ENCODE results near the gene PLEKHH1.
"Not testable (repeated sequence)": the region's sequence is repeated elsewhere in the genome, so short reads cannot be mapped to it uniquely, and the experiment has no call there.

Gene PLEKHH1

GRCh38 chr14:67539116-67539515 lies 6.0 kb downstream of the PLEKHH1 start:
- Histone ChIP-seq H3K27ac (no peak overlapping the region), H3K4me3 (no peak overlapping the region)
- DNase-seq (ENCODE audit: low spot score), result no peak
- TF ChIP-seq CTCF (IDR thresholded peaks at IDR 0.05), result no peak

- Histone ChIP-seq H3K4me3 (no peak overlapping the region), H3K27ac (no peak overlapping the region)
- DNase-seq (ENCODE audit: low spot score), result no peak
- TF ChIP-seq CTCF (IDR thresholded peaks at IDR 0.05), result no peak
These were observed 8.6 kb downstream of the PLEKHH1 start for GRCh38 chr14:67541448-67542387.

- not testable (repeated sequence) for H3K4me3 ChIP-seq; H3K27ac ChIP-seq; DNase-seq (ENCODE audit: low spot score)
These were observed 9.5 kb downstream of the PLEKHH1 start for GRCh38 chr14:67542620-67543019.

- TF ChIP-seq CTCF (IDR thresholded peaks at IDR 0.05), result no peak
- Histone ChIP-seq H3K27ac (no peak overlapping the region), H3K4me3 (no peak overlapping the region)
- no peak for DNase-seq (ENCODE audit: low spot score)
These were observed 11.5 kb downstream of the PLEKHH1 start for GRCh38 chr14:67544590-67544989.

GRCh38 chr14:67547224-67547780 lies 14.2 kb downstream of the PLEKHH1 start:
- DNase-seq (ENCODE audit: low spot score), result no peak
- Histone ChIP-seq H3K27ac (no peak overlapping the region), H3K4me3 (no peak overlapping the region)
- TF ChIP-seq CTCF (IDR thresholded peaks at IDR 0.05), result no peak

- Histone ChIP-seq H3K4me3 (no peak overlapping the region), H3K27ac (no peak overlapping the region)
- no peak for TF ChIP-seq CTCF (IDR thresholded peaks at IDR 0.05)
- no peak for DNase-seq (ENCODE audit: low spot score)
These were observed 16.6 kb downstream of the PLEKHH1 start for GRCh38 chr14:67549734-67550133.

- TF ChIP-seq CTCF (IDR thresholded peaks at IDR 0.05), result no peak
- no peak for DNase-seq (ENCODE audit: low spot score)
- Histone ChIP-seq H3K4me3 (no peak overlapping the region), H3K27ac (no peak overlapping the region)
These were observed 18.0 kb downstream of the PLEKHH1 start for GRCh38 chr14:67551123-67551522.

All from coronary artery (tissue), 2 donors.